MM.1S (cell line): ENCODE results near the gene LIN7B.

ENCODE experiments used
- DNase-seq: peaks from one replicate; pipeline ENCODE4 v3.0.0-alpha.2; 2015
- H2AFZ ChIP-seq: fragments of 300-600 bp; sonication (generic); 2 replicates; pipeline ENCODE4 v1.6.0; 2016; ENCODE audit warnings: antibody characterized with exemption, low read length
- H3F3A ChIP-seq: fragments of 300-600 bp; sonication (generic); 2 replicates; pipeline ENCODE4 v1.6.1; 2016; ENCODE audit warnings: mild to moderate bottlenecking, antibody characterized with exemption, low read length, moderate library complexity, mixed read lengths; ENCODE audit not compliant: insufficient read depth
- H3K27ac ChIP-seq: fragments of 300-600 bp; sonication (generic); 2 replicates; pipeline ENCODE4 v1.5.1; 2016; ENCODE audit warnings: mild to moderate bottlenecking, low read length
- H3K27me3 ChIP-seq: fragments of 300-600 bp; sonication (generic); replicated peaks from 2 replicates; pipeline ENCODE4 v1.6.0; 2016; ENCODE audit warnings: low read length; ENCODE audit not compliant: insufficient read depth
- H3K36me3 ChIP-seq: fragments of 300-600 bp; sonication (generic); replicated peaks from 2 replicates; pipeline ENCODE4 v1.6.1; 2016; ENCODE audit warnings: mild to moderate bottlenecking, low read length, mixed read lengths; ENCODE audit not compliant: insufficient read depth
- H3K4me1 ChIP-seq: fragments of 300-600 bp; sonication (generic); 2 replicates; pipeline ENCODE4 v1.6.1; 2016; ENCODE audit warnings: low read length, mixed read lengths
- H3K4me2 ChIP-seq: fragments of 300-600 bp; sonication (generic); 2 replicates; pipeline ENCODE4 v1.6.0; 2016; ENCODE audit warnings: low read depth, low read length
- H3K4me3 ChIP-seq: fragments of 300-600 bp; sonication (generic); 2 replicates; pipeline ENCODE4 v1.5.1; 2016; ENCODE audit warnings: low read length, mixed read lengths
- H3K79me2 ChIP-seq: fragments of 300-600 bp; sonication (generic); 2 replicates; pipeline ENCODE4 v1.6.1; 2016; ENCODE audit warnings: mixed run types, low read length, mixed read lengths
- H3K9ac ChIP-seq: fragments of 300-600 bp; sonication (generic); 2 replicates; pipeline ENCODE4 v1.6.1; 2016; ENCODE audit warnings: low read length, mixed read lengths
- H3K9me2 ChIP-seq: fragments of 300-600 bp; sonication (generic); replicated peaks from 2 replicates; pipeline ENCODE4 v1.6.1; 2016; ENCODE audit warnings: mild to moderate bottlenecking, low read length, mixed read lengths; ENCODE audit not compliant: insufficient read depth
- H3K9me3 ChIP-seq: fragments of 300-600 bp; sonication (generic); replicated peaks from 2 replicates; pipeline ENCODE4 v1.6.1; 2016; ENCODE audit warnings: mild to moderate bottlenecking, low read length, mixed read lengths; ENCODE audit not compliant: insufficient read depth
- H4K20me1 ChIP-seq: fragments of 300-600 bp; sonication (generic); 2 replicates; pipeline ENCODE4 v1.6.1; 2016; ENCODE audit warnings: mild to moderate bottlenecking, low read length, moderate library complexity, mixed read lengths; ENCODE audit not compliant: insufficient read depth
- EZH2 ChIP-seq: fragments of 300-600 bp; sonication (generic); optimal IDR thresholded peaks from 2 replicates; pipeline ENCODE3; 2017; ENCODE audit warnings: low read depth, mild to moderate bottlenecking, antibody characterized with exemption, low read length, mixed read lengths
- EZH2phosphoT487 ChIP-seq: fragments of 300-600 bp; sonication (generic); IDR thresholded peaks from 2 replicates; pipeline ENCODE4 v1.6.1; 2018; ENCODE audit warnings: antibody characterized with exemption, low read length
- TF ChIP-seq, protein P1 (sequence below): fragments of 300-600 bp; sonication (generic); IDR thresholded peaks from 2 replicates; pipeline ENCODE4 v1.5.1; 2016; ENCODE audit warnings: antibody characterized with exemption, low read length, mixed read lengths

LIN7B gene

DNA sequence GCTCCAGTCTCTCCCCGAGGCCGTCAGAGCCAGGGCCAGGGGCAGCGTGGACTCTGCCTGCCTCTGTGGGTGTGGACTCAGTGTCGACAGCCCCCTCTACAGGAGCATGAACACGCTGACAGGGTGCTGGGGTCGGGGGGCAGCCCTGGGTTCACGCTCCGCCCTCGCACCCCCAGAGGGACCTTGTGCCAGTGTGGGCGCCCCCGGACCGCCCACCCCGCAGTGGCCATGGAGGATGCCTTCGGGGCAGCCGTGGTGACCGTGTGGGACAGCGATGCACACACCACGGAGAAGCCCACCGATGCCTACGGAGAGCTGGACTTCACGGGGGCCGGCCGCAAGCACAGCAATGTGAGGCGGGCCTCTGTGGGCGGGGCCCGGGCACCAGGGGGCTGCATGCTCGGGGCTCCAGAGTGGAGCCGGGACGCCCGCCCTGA, 51.7 kb downstream of the LIN7B start:
- no peak overlapping the region for H3K4me2 ChIP-seq
- H3K27ac ChIP-seq, result no peak overlapping the region
- no peak overlapping the region for H3K9ac ChIP-seq
- H3F3A ChIP-seq, result no peaks in the 10 kb centered on the region
- H3K9me3 ChIP-seq, result no peaks in the 10 kb centered on the region
- no peaks in the 10 kb centered on the region for H3K9me2 ChIP-seq
- no peak overlapping the region for H3K4me3 ChIP-seq
- no peak overlapping the region for H2AFZ ChIP-seq
- no peaks in the 10 kb centered on the region for H3K79me2 ChIP-seq
- H3K27me3 ChIP-seq, result peaks cover 70% of the 10 kb centered on the region
- DNase-seq, result no peak
- no peaks in the 10 kb centered on the region for H4K20me1 ChIP-seq
- H3K4me1 ChIP-seq, result no peaks in the 10 kb centered on the region
- TF ChIP-seq EZH2phosphoT487 (no peak), EZH2 (no peak)
- TF ChIP-seq, protein P1, sequence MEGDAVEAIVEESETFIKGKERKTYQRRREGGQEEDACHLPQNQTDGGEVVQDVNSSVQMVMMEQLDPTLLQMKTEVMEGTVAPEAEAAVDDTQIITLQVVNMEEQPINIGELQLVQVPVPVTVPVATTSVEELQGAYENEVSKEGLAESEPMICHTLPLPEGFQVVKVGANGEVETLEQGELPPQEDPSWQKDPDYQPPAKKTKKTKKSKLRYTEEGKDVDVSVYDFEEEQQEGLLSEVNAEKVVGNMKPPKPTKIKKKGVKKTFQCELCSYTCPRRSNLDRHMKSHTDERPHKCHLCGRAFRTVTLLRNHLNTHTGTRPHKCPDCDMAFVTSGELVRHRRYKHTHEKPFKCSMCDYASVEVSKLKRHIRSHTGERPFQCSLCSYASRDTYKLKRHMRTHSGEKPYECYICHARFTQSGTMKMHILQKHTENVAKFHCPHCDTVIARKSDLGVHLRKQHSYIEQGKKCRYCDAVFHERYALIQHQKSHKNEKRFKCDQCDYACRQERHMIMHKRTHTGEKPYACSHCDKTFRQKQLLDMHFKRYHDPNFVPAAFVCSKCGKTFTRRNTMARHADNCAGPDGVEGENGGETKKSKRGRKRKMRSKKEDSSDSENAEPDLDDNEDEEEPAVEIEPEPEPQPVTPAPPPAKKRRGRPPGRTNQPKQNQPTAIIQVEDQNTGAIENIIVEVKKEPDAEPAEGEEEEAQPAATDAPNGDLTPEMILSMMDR, result no peak
- H3K36me3 ChIP-seq, result no peaks in the 10 kb centered on the region

GRCh38 chr19:49167857-49168409, 53.8 kb downstream of the LIN7B start:
- no peak overlapping the region for H3K4me3 ChIP-seq
- no peak overlapping the region for H3K9ac ChIP-seq
- no peaks in the 10 kb centered on the region for H3K36me3 ChIP-seq
- no peaks in the 10 kb centered on the region for H3K9me2 ChIP-seq
- no peak overlapping the region for H3K4me2 ChIP-seq
- no peak for TF ChIP-seq EZH2
- TF ChIP-seq, protein P1, result no peak
- H3K9me3 ChIP-seq, result no peaks in the 10 kb centered on the region
- no peak overlapping the region for H2AFZ ChIP-seq
- H4K20me1 ChIP-seq, result no peaks in the 10 kb centered on the region
- H3K27ac ChIP-seq, result no peak overlapping the region
- H3K4me1 ChIP-seq, result no peaks in the 10 kb centered on the region
- no peaks in the 10 kb centered on the region for H3F3A ChIP-seq
- no peak for DNase-seq
- H3K27me3 ChIP-seq, result peaks cover 69% of the 10 kb centered on the region
- H3K79me2 ChIP-seq, result no peaks in the 10 kb centered on the region
